Measurements from ENCODE around the gene FBXO46. TPM values are rescaled to one million over a fixed set of nuclear protein-coding genes. Genes with fewer than 3 reads are reported as not detected.

The FBXO46 gene
- total RNA-seq, 1 experiment from 2014 or later = 43.9 TPM

- Histone ChIP-seq H2AFZ (ENCODE audit: low read length) (no peak overlapping the region), H3K9me3 (ENCODE audit: control insufficient read depth, low read depth, low read length) (no peaks in the 10 kb centered on the region), H3K23me2 (ENCODE audit: insufficient read length, low read depth, low read length, poor library complexity, severe bottlenecking) (peaks cover 14% of the 10 kb centered on the region), H3K79me1 (ENCODE audit: insufficient read depth, low read depth, low read length, poor library complexity, severe bottlenecking) (peaks cover 3% of the 10 kb centered on the region), H4K8ac (replicated peaks; ENCODE audit: insufficient read length, low read depth, low read length) (no peak overlapping the region), H3K27ac (ENCODE audit: insufficient read length, low read depth, low read length) (peak overlapping the region; percentile 74), H3K23ac (ENCODE audit: insufficient read length, low read depth, low read length) (no peak overlapping the region), H2BK15ac (ENCODE audit: low read depth, low read length) (peak overlapping the region; percentile 5; the same call in 1 of the 2 replicates), H3T11ph (ENCODE audit: low read length) (no peak overlapping the region), H3K79me2 (ENCODE audit: insufficient read depth, low read length) (peaks cover 12% of the 10 kb centered on the region; the same call in 1 of the 2 replicates), H3K14ac (ENCODE audit: insufficient read depth, low read length) (peak overlapping the region; percentile 82; the same call in 1 of the 2 replicates), H2BK5ac (ENCODE audit: insufficient read length, low read length) (peak overlapping the region; percentile 31), H3K27me3 (ENCODE audit: insufficient read depth, low read length) (no peaks in the 10 kb centered on the region), H4K20me1 (ENCODE audit: control insufficient read depth, insufficient read depth, insufficient read length) (no peaks in the 10 kb centered on the region), H2BK20ac (ENCODE audit: low read depth, low read length, poor library complexity, severe bottlenecking) (no peak overlapping the region), H3K4me2 (ENCODE audit: insufficient read depth, insufficient read length, low read length) (peak overlapping the region; percentile 58), H2BK12ac (ENCODE audit: insufficient read length, low read depth, low read length) (peak overlapping the region; percentile 1), H3K4me1 (ENCODE audit: insufficient read depth, low read length) (no peaks in the 10 kb centered on the region), H3K18ac (ENCODE audit: insufficient read length, low read depth, low read length) (peak overlapping the region; percentile 73), H2AK5ac (ENCODE audit: insufficient read length, low read length) (no peak overlapping the region), H4K91ac (ENCODE audit: insufficient read length, low read depth, low read length) (no peak overlapping the region), H3K9ac (ENCODE audit: extremely low read depth, insufficient read length, low read length) (peak overlapping the region; percentile 52), H3K4ac (ENCODE audit: low read depth, low read length) (peak overlapping the region; percentile 15; the same call in 1 of the 2 replicates), H4K5ac (ENCODE audit: insufficient read length, low read depth, low read length) (no peak overlapping the region), H3K56ac (ENCODE audit: insufficient read length, low read depth, low read length) (no peak overlapping the region), H2BK120ac (ENCODE audit: low read depth, low read length, poor library complexity, severe bottlenecking) (peak overlapping the region; percentile 78)
- Mint-ChIP-seq H3K9me3 (no peaks in the 10 kb centered on the region), H3K27ac (peak overlapping the region; percentile 87 to 99 (median 97)), H3K27me3 (ENCODE audit: low read depth) (no peaks in the 10 kb centered on the region), H3K4me3 (peak overlapping the region; percentile 91 to 96), H3K36me3 (ENCODE audit: insufficient read depth in 1 of 3, low read depth in 3 of 3) (peaks cover 15 to 31% (median 26%) of the 10 kb centered on the region in 3 experiments; a peak in 6 of 7 replicates), H3K4me1 (peaks cover 28 to 29% of the 10 kb centered on the region in 2 experiments)
- DNase-seq = peak; percentile 50
- TF ChIP-seq CTCF (conservative IDR thresholded peaks at IDR 0.05) = no peak
- WGBS (ENCODE audit: extremely low coverage, insufficient read length, low lambda C conversion rate) = no CpG with 5 or more reads among the region's 12 CpGs
Observed at GRCh38 chr19:45717983-45718650, 12.6 kb downstream of the FBXO46 start.
